GM12874 (cell line): ENCODE results near the gene TMEM161A.

ENCODE experiments used
- TF ChIP-seq, protein P1 (sequence below): IDR thresholded peaks from 2 replicates; pipeline ENCODE4 v1.5.1; 2011; ENCODE audit warnings: low read depth, mild to moderate bottlenecking, control low read depth, low read length, moderate library complexity; ENCODE audit not compliant: insufficient read depth

Gene TMEM161A

GRCh38 chr19:19095691-19096090, 42.6 kb downstream of the TMEM161A start:
- TF ChIP-seq, protein P1, sequence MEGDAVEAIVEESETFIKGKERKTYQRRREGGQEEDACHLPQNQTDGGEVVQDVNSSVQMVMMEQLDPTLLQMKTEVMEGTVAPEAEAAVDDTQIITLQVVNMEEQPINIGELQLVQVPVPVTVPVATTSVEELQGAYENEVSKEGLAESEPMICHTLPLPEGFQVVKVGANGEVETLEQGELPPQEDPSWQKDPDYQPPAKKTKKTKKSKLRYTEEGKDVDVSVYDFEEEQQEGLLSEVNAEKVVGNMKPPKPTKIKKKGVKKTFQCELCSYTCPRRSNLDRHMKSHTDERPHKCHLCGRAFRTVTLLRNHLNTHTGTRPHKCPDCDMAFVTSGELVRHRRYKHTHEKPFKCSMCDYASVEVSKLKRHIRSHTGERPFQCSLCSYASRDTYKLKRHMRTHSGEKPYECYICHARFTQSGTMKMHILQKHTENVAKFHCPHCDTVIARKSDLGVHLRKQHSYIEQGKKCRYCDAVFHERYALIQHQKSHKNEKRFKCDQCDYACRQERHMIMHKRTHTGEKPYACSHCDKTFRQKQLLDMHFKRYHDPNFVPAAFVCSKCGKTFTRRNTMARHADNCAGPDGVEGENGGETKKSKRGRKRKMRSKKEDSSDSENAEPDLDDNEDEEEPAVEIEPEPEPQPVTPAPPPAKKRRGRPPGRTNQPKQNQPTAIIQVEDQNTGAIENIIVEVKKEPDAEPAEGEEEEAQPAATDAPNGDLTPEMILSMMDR = no peak

DNA sequence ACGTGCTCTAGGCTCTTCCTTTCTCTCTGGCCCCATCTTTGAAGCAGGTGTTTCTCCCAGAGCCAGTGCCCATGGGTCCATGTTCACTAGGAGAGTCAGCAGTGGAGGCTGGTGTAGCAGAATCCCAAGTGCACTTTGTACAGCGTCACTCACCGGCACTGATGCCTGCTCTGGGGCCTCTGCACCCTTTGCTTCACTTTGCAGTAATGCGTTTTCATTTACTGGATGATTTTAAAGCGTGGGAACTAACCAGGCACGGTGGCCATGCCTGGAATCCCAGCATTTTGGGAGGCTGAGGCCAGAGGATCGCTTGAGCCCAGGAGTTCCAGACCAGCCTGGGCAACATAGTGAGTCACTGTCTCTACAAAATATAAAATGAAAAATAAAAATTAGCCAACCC, 43.8 kb downstream of the TMEM161A start:
- TF ChIP-seq, protein P1 = no peak

DNA sequence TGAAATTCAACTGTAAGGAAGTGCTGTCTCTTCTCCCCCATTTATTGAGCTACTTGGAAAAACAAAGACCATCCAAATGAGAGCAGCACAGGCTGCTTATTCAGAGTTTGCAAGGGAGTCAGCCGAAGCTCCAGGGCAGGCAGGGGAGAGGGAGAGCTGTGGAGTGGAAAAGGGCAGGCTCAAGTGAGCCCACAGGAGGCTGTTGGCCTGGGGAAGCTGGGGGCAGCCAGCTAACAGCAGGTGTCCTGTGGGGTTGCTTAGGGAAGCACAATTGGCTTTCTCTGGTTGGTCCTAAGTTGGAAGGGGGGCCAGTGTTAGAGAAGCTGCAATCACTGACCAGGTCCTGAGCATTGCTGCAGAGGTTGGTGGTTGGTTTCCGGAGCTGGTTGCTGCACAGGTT, 50.6 kb downstream of the TMEM161A start:
- TF ChIP-seq, protein P1 = no peak

GRCh38 chr19:19083413-19084178, 54.7 kb downstream of the TMEM161A start:
- TF ChIP-seq, protein P1 = no peak

GRCh38 chr19:19081642-19082151, 56.6 kb downstream of the TMEM161A start:
- TF ChIP-seq, protein P1 = no peak

GRCh38 chr19:19079571-19079970, 58.7 kb downstream of the TMEM161A start:
- TF ChIP-seq, protein P1 = no peak

- TF ChIP-seq, protein P1 = no peak
Observed at GRCh38 chr19:19078801-19079200, 59.5 kb downstream of the TMEM161A start.
